K562 (cell line): ENCODE measurements around the gene TREH.

Experiments used
- CBX2 ChIP-seq: fragments of 200-600 bp; sonication (generic); IDR thresholded peaks from one replicate; pipeline ENCODE4 v1.6.1; 2012; ENCODE audit warnings: mild to moderate bottlenecking, low read length, inconsistent platforms; ENCODE audit not compliant: insufficient read depth, poor library complexity, severe bottlenecking
- CBX3 ChIP-seq, 2 experiments: IDR thresholded peaks; 1 replicate in 1 of 2; 2 replicates in 1 of 2; pipeline ENCODE4 v1.6.1; 2012; ENCODE audit warnings: inconsistent platforms in 2 of 2, low read length in 2 of 2, borderline replicate concordance in 1 of 2, control low read depth in 1 of 2
- CTCF ChIP-seq, 3 experiments: IDR thresholded peaks in 2 of 3; conservative IDR thresholded peaks in 1 of 3; 2 replicates each; pipeline ENCODE4 v1.5.1; 2011 to 2012; ENCODE audit warnings: low read length in 3 of 3, mild to moderate bottlenecking in 3 of 3, control low read depth in 2 of 3, improper control_type of control experiment in 1 of 3, inconsistent platforms in 1 of 3, low read depth in 1 of 3, mixed read lengths in 1 of 3, moderate library complexity in 1 of 3; ENCODE audit not compliant: insufficient read depth in 2 of 3
- EZH2 ChIP-seq: IDR thresholded peaks from 2 replicates; pipeline ENCODE4 v1.6.1; 2012; ENCODE audit warnings: low read depth, mild to moderate bottlenecking, inconsistent platforms, low read length, borderline replicate concordance
- MCM5 ChIP-seq: fragments of 450-650 bp; IDR thresholded peaks from 2 replicates; pipeline ENCODE4 v1.6.1; 2016; ENCODE audit warnings: low read depth
- NRF1 ChIP-seq, 2 experiments: fragments of 450-650 bp; IDR thresholded peaks in 1 of 2; conservative IDR thresholded peaks in 1 of 2; 2 replicates each; pipeline ENCODE4 v1.6.1; 2014; ENCODE audit warnings: mild to moderate bottlenecking in 2 of 2
- RBFOX2 ChIP-seq: fragments of 200-400 bp; formaldehyde crosslinking; IDR thresholded peaks from 2 replicates; pipeline ENCODE4 v1.6.1; 2017; ENCODE audit warnings: low read depth, mild to moderate bottlenecking, low read length, moderate library complexity
- SMC3 ChIP-seq: conservative IDR thresholded peaks from 2 replicates; pipeline ENCODE4 v1.6.1; 2011; ENCODE audit warnings: low read depth, low read length, improper control_type of control experiment; ENCODE audit not compliant: insufficient read depth
- ZNF143 ChIP-seq: sonication (generic); formaldehyde crosslinking; IDR thresholded peaks from 2 replicates; pipeline ENCODE4 v1.9.0; 2022; ENCODE audit warnings: mild to moderate bottlenecking, missing genetic modification reagents
- ZNF436 ChIP-seq: fragments of 250-450, 450-650 bp; sonication (Bioruptor Pico); formaldehyde crosslinking; IDR thresholded peaks from 2 replicates; pipeline ENCODE4 v1.7.0; 2020; ENCODE audit warnings: mild to moderate bottlenecking

DNA sequence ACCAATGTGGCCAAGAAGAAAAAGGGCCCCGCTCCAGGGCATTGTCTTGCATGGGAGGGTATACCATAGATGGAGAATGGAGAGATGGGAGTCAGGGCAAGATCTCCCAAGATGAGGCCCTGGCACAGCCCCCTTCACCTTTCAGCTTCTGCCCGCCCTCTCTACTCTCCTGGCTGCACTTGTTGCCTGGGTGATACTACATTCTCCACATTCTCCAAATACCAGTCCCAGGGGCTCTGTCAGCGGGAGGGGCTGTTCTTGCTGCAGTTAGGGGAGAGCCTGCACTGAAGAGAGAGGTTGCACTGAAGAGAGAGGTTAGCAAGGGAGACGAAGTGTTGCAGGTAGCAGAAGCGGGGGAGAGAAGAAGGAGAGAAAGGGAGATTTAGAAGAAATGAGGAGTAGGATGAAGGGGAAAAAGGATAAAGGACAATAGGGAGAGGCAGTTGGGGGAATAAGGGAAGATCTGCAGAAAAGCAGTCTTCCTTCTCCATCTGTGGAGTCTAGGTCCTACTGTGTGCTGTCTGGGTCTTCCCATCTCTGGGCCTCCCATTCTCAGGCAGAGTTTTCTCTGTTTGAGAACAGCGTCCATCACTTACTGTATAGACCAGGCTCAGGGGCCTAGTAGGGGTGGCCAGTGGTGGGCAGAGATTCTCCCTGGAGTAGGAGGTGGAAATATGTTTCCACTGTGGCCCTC is 64.0 kb downstream of the TREH start:
- TF ChIP-seq ZNF436 (CRISPR knock-in tag) (no peak), CBX3 (IDR thresholded peaks at IDR 0.05; ENCODE audit: borderline replicate concordance in 1 of 2, low read length in 2 of 2) (no peak), EZH2 (no peak), CTCF (IDR thresholded peaks at IDR 0.05 in 2 of 3, conservative IDR thresholded peaks at IDR 0.05 in 1 of 3; ENCODE audit: insufficient read depth in 2 of 3, low read depth in 1 of 3, low read length in 3 of 3) (no peak), RBFOX2 (no peak), ZNF143 (CRISPR knock-in tag) (no peak), SMC3 (no peak), NRF1 (conservative IDR thresholded peaks at IDR 0.05 in 1 of 2, IDR thresholded peaks at IDR 0.05 in 1 of 2) (no peak), MCM5 (no peak), CBX2 (no peak)
